HL-60/S4 treated with retinoic acid at 250 ng/mL for 4 days and 3 days (cell line): Measurements from ENCODE around the gene CNTN5.
"Not testable (repeated sequence)": the region's sequence is repeated elsewhere in the genome, so short reads cannot be mapped to it uniquely, and the experiment has no call there.

Experiments
- in situ Hi-C: fragments of 300-500 bp; cut with MboI; formaldehyde crosslinking; loops from 2 replicates; pipeline ENCODE4 v1.7.0; 2022; ENCODE audit warnings: low sequenced_read_pairs

CNTN5 gene

DNA sequence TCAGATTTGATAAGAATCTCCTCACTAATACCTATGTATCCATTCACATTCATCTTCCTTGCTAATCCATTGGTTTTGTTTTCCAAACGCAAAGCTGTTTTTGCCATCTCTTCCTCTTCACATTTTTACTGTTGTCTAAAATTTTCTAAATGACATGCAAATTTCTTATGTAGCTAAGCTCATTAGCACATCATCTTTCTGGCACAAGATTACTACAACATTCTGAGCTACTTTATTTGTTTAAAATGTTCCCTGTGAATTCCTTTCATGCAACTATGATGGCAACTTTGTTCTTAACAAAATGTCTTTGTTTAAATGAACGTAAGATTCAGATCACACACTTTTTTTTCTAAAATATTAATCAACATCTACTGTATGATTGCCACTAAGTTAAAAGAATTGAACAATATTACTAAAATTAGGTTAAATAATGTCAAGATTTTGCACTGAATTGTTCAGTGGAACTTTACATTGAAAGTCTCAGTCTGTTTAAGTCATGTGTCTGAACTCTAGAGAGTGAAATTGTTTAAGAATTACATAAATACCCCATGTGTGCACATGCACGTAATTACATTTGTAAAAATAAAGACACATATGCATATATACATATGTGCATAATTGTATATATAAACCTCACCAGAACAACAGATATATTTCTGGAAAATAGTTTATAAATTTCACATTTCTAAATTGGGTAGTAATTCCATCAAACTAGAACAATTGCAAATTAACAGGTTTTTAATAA is 688.4 kb downstream of the CNTN5 start:
- in situ Hi-C loops = no loop called here

DNA sequence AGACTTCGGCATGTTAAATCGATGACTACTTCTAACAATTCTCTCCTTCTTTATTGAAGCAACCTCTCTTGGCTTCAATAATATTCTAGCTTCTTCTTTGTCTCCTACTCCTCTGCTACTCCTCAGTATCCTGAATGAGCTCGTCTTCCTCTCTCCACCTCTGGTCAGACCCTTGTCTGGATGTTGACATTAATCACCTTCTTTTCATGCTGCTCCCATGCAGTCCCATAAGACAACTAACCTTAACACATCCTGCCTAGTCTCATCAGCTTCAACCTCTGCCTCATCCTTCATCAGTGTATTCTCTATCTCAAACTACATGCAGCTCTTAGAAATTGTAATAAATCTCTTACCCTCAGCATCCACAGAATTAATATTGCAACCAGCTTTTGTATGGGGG is 695.6 kb downstream of the CNTN5 start:
- in situ Hi-C loops = no loop called here

DNA sequence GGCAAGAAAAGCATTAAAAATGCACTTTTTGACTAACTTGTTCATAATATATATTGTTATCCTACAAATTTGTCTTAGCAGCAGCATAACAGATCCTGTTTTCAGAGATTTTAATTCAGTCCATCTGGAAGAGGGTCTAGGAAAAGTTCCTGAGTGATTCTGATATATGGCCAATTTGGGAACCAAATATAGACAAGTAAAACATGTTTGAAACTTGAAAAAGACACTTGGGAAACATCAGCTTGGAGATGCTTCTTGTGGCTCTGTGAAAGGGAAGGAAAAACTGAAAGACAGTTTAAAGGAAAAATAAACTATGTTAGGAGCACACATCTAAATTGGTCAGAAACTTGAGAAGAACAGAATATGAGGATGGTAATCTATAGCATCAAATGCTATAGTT is 697.5 kb downstream of the CNTN5 start:
- in situ Hi-C loops = no loop called here

DNA sequence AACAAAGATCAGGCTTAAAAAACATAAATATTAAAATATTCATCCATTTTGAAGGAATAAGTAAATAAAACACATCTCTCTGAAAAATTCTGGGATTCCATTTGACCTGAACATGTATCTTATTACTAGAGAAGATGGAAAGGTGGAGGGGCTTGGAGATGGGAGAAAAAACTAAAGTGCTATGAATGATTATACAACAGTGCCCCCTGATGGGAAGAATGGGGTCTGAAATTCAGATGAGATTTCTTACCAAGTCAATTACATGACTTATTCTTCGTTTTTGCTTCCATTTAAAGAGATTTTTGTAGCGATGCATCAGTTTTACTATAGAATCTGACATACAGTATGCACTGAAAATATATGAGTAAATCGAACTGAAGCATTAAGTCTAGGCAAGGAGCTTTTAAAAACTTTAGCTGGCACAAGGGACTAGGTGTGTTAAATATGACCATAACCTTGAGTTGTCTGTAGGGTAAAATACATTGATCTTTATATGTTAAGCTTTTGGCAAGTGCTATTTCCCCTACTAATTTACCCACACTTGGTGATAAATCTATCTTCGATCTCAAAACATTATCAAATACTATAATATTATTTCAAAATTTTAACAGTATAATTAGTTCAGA is 718.8 kb downstream of the CNTN5 start:
- in situ Hi-C loops = no loop called here

DNA sequence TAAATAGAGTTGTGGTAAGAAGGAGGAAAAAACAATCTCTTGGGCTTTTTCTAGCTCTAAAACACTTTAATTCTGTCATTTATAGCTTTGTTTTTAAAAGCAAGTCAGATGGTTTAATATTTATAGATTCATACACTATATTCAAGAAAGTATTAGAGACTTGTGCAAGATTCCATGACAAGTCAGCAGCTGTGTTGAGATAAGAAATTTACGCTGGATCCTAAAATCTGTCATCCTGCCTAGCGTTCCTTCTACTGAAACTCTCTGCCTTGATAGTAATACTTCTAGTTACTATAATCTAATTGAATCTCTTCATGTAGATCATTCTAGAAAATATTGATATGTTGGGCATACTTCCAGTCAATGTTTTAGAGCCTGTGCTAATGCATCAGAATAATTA is 721.8 kb downstream of the CNTN5 start:
- in situ Hi-C loops = no loop called here

DNA sequence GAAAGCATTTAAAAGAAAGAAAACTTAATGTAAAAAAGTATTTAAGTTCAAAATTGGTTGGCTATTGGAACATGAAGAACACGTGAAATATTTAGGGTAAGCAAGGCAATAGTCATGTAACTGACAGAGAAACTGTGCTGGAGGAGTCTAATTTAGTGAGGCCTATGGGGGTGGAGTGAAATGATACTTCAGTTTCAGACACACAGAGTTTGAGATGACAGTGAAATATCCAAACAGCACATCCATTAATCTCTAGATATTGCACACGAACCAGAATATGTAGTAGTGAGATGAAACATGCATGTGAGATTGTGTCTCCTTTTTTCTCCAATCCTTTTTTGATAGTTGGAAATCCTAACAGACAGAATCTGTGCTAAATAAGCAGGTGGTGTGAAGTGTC is 739.0 kb downstream of the CNTN5 start:
- in situ Hi-C loops = no loop called here

DNA sequence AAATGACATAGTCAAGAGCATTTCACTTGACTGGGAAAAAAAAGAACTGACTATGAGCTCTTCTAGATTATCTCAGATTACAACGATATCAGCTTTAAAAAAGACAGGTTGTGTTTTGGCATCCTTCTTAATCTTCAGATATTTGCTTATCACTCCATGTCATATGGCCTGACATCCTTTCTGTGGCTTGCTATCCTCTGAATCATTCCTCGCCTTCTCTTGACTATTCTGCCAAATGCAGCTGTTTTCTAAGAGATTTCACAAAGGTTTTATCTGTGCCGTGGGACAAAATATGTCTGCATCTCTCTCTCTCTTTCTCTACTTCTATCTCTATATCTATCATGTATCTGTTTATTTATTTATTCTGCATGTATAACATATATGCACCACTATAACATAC is 746.1 kb downstream of the CNTN5 start:
- in situ Hi-C loops = no loop called here

DNA sequence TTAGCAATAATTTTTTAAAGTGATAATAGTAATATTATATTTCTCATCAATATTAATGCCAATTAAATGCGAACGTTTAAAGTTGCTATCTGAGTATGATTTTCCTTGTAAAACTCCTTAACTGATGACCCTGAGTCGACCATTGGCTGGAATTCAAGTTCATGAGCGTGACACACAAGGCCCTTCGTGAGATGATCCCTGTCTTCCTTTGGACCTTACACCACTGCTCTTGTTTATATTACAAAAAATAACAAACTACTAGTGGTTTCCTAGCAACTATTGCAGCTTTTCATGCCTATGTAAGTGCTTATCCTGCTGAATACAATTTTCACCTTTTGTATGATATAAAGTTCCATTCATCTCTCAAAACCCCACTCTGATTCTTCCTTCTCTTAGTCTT is 752.9 kb downstream of the CNTN5 start:
- in situ Hi-C loops = no loop called here

DNA sequence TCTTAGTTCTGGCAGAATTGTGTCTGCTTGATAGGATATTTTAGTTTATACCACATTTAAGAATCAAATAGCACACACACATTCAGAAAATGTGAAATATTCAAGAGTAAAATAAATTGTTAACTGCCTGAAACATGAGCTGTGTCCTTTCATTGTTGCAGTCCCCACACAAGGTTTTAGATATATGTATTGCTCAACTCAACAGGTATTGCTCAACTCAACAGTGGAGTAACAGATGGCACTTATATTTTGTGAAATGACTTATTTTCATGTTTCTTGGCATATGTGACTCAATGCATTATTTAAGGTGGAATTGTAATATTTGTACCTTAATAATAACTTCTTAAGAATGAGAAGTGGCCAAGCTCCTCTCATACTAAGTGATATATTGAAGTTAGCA is 760.3 kb downstream of the CNTN5 start:
- in situ Hi-C loops = no loop called here

DNA sequence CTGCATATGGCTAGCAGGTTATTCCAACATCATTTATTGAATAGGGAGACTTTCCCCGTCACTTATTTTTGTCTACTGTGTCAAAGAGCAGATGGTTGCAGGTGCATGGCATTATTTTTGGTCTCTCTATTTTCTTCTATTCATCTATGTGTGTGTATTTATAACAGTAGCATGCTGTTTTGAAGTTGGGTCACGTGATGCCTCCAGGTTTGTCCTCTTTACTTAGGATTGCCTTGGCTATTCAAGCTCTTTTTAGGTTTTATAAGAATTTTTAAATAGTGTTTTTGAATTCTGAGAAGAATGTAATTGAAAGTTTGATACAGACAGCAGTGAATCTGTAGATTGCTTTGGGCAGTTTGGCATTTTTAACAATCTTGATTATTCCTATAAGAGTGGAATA is 770.6 kb downstream of the CNTN5 start:
- in situ Hi-C loops = no loop called here

DNA sequence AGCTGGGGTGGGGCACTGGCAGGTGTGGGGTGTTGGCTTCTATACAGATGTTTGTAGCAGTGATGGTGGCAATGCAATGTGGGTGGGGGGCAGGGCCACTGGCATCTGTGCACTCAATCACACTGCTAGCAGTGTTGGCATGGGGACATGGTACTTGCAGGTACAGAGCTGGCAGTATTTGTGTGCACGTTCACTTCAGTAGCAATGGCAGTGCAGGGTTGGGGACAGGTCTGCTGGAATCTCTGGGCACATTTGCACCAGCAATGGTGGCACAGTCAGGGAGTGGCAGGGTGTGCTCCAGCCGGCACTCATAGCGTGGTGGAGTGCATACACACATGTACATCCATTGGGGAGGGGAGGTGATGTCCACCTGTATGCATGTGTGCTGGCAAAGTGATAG is 775.2 kb downstream of the CNTN5 start:
- in situ Hi-C loops = no loop called here

DNA sequence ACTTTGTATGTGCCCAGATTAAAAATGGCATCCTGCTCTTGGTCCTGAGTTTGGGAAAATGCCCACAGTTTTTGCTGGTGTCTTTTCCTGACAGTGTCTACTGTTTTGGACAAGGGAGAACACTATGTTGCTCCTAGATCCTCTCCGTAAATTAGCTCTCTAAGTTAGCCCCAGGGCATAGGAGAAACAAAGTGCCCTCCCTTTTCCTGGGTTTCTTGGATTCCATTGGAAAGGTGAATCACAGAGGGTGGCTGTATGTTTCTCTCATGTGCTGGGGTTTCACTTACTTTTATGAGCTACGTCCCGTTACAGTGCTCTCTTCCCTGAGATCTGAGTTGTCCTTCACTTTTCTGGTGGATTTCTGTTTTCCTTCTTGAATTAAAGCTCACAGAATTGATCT is 782.8 kb downstream of the CNTN5 start:
- in situ Hi-C loops = no loop called here

DNA sequence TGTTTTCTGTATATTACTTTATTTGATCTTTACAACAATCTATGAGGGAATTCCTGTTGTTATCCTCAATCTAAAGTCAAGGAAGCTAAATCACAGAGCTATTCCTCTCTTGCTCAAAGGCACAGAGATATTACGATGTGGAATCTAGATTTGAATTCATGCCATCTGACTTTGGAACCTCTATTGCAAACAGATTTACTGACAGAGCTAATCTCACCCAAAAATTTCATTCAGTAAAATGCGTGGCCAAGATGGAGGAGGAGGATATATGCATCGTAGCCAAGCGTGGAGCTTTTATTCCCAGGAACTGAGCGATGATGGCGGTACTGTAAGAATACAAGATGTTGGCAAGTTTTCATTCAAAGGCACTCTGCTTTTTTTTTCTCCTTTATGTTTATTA is 791.8 kb downstream of the CNTN5 start:
- in situ Hi-C loops = no loop called here

DNA sequence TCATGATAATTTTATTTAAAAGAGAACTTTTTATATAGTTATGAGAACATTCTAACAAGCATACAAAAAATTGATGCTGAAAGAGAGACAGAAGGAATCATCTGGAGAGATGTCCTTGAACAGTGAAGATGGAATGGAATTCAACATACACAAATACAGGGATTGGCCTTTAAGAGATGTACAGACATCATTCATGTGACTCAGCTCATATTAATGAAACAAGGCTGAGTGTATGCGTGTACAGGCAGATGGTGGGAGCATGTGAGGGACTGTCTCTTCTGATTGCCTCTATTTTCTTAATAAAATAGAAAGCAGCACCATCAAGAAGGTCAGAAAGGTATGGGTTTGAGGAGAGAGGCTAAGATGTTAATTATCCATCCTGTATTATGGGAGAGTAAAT is 793.3 kb downstream of the CNTN5 start:
- in situ Hi-C loops = no loop called here

DNA sequence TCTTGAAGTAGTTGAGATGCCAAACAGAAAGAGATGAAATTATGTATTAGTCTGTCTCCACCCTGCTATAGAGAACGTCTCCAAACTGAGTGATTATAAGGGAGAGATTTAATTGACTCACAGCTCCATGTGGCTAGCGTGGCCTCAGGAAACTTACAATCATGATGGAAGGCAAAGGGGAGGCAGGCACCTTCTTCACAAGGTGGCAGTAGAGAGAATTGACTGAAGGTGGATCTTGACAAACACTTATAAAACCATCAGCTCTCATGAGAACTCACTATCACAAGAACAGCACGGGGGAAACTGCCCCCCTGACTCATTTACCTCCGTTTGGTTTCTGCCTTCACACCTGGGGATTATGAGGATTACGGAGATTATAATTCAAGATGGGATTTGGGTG is 794.0 kb downstream of the CNTN5 start:
- in situ Hi-C loops = no loop called here

DNA sequence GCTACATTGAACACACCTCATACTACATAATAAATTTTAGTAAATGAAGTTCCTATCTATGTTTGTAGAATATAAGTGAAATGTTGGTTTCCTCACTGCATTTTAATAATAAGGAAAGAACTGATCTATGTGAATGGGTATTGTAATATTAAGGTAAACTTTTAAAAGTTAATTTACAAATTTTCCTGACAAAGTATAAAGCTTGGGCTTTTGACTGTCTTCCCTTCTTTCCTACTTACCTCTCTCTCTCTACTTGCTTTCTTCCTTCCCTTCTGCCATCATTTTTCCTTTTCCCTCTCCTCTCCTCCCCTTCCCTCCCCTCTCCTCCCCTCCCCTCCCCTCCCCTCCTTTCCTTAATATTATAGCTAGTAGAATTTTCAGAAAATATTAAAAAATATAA is 798.2 kb downstream of the CNTN5 start:
- in situ Hi-C loops = no loop called here

DNA sequence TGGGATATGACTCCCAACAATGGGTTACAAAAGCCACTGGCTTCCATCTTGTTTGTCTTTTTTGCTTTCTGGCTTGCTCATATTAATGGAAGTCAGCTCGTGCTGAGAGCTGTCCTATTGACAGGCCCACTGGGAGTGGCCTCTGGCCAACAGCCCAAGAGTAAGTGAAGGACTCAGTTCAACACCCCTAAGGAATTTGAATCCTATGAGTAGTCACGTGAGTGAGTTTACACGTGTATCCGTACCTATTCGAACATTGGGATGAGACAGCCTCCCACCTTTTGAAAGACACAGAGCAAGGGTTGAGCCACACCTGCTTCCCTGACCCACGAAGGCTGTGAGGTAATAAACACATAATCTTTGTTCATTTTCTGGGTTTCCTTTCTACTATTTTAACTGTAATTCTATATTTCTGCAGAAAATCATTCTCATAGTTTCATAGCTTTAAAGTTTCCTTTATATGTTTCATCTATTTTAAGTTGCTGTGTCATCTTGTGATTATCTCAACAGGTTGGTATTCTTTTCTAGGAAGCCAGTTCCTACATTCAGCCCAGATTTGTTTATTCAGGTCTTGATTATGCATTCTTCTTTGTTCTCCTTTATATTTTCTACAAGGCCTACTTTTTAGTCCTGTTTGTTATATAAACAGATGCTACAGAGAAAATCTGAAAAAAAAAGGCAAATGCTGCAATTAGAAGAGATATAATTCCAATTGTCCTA is 802.3 kb downstream of the CNTN5 start:
- in situ Hi-C loops = no loop called here

DNA sequence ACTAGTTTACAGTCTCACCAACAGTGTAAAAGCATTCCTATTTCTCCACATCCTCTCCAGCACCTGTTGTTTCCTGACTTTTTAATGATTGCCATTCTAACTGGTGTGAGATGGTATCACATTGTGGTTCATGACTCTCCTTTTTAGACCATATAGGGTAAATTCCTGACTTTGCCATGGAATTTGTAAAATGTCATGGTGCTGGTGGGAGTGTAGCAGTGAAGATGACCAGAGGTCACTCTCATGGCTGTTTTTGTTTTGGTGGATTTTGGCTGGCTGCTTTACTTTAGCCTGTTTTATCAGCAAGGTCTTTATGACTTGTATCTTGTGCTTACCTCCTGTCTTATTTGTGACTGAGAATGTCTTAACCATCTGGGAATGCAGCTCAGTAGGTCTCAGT is 816.0 kb downstream of the CNTN5 start:
- in situ Hi-C loops = not testable (repeated sequence)

DNA sequence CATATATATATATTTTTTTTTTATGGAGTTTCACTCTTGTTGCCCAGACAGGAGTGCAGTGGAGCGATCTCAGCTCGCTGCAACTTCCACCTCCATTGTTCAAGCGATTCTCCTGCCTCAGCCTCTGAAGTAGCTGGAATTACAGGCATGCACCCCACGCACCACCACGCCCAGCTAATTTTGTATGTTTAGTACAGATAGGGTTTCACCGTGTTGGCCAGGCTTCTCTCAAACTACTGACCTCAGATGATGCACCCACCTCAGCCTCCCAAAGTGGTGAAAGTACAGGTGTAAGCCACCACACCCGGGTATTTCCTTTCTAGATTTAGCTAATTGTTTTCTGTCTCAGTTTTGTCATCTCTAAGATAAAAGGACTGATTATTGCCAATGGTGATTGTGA is 821.1 kb downstream of the CNTN5 start:
- in situ Hi-C loops = no loop called here

DNA sequence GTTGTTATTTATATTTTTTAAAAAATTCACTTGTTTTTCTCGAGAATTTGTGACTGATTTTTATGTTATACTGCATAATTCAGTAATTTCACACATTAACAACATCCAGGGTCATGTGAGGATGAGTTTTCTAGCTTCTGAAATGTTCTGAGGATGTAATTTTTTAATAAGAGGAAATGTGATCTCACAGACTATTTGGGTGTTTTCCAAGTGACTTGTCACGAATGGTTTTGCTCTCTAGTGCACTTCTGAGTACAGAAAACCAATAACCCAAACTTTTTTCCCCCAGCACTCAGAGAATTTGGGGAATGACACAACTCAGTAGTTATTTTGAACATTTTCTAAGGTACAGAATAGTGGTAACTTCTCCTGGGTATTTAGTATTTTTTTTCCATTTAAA is 845.2 kb downstream of the CNTN5 start:
- in situ Hi-C loops = no loop called here

DNA sequence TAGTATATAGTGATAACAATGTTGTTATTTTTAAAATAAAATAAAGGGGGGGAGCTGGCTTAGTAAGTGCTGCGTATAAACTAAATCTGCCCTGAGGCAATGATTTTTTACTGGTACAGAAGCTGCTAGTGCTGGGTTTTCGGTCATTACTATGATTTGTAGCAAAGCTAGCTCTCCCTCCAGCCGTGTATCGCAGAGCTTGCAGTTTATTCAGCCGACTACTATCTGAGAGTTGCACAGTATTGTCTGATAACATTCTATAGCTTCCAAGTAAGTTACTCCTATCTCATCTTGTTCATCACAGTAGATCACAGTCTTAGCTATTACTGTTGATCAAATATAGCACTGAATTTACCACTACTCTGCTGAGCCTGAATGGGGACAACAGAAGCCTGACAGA is 860.9 kb downstream of the CNTN5 start:
- in situ Hi-C loops = no loop called here

DNA sequence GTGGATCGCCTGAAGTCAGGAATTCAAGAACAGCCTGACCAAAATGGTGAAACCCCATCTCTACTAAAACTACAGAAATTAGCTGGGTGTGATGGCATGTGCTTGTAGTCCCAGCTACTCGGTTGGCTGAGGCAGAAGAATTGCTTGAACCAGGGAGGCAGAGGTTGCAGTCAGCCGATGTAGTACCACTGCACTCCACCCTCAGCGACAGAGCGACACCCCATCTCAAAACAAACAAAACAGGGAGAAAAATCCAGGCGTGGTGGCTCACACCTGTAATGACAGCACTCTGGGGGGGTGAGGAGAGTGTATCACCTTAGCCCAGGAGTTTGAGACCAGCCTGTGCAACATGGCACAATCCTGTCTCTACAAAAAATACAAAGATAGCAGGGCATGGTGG is 864.0 kb downstream of the CNTN5 start:
- in situ Hi-C loops = no loop called here
